ENCODE measurements around the gene TTLL12. TPM values are rescaled to one million over a fixed set of nuclear protein-coding genes. Genes with fewer than 3 reads are reported as not detected.
A peak's percentile ranks its signal among the peaks of the same experiment; 100 is the strongest.

Gene TTLL12
- total RNA-seq, 1 donor from 2014 or later = 15.1 TPM

GRCh38 chr22:43152357-43153071 lies 34.4 kb downstream of the TTLL12 start:
- TF ChIP-seq CTCF (IDR thresholded peaks at IDR 0.05; ENCODE audit: unreplicated experiment) = no peak
- peaks cover 12% of the 10 kb centered on the region for H3K4me1 Mint-ChIP-seq (ENCODE audit: unreplicated experiment)
- no peak overlapping the region for H3K27ac Mint-ChIP-seq (ENCODE audit: unreplicated experiment)
- no peaks in the 10 kb centered on the region for H3K9me3 Mint-ChIP-seq (ENCODE audit: unreplicated experiment)
- DNase-seq (ENCODE audit: low spot score) = no peak
- peak overlapping the region; percentile 65 for H3K4me3 Mint-ChIP-seq (ENCODE audit: unreplicated experiment)
- H3K36me3 Mint-ChIP-seq (ENCODE audit: low read depth, unreplicated experiment) = no peaks in the 10 kb centered on the region
- H3K27me3 Mint-ChIP-seq (ENCODE audit: unreplicated experiment) = peaks cover 7% of the 10 kb centered on the region

GRCh38 chr22:43152003-43152356 lies 35.0 kb downstream of the TTLL12 start:
- H3K27ac Mint-ChIP-seq (ENCODE audit: unreplicated experiment) = no peak overlapping the region
- H3K9me3 Mint-ChIP-seq (ENCODE audit: unreplicated experiment) = no peaks in the 10 kb centered on the region
- DNase-seq (ENCODE audit: low spot score) = no peak
- H3K27me3 Mint-ChIP-seq (ENCODE audit: unreplicated experiment) = peaks cover 7% of the 10 kb centered on the region
- no peak for TF ChIP-seq CTCF (IDR thresholded peaks at IDR 0.05; ENCODE audit: unreplicated experiment)
- peaks cover 12% of the 10 kb centered on the region for H3K4me1 Mint-ChIP-seq (ENCODE audit: unreplicated experiment)
- H3K36me3 Mint-ChIP-seq (ENCODE audit: low read depth, unreplicated experiment) = no peaks in the 10 kb centered on the region
- H3K4me3 Mint-ChIP-seq (ENCODE audit: unreplicated experiment) = no peak overlapping the region

GRCh38 chr22:43151251-43152002 lies 35.5 kb downstream of the TTLL12 start, which contains the start of gene TSPO:
Gene TSPO, plus strand, starts transcription at chr22:43151559. Its CDS starts 7,680 bp downstream, at chr22:43159239.
- TF ChIP-seq CTCF (IDR thresholded peaks at IDR 0.05; ENCODE audit: unreplicated experiment) = no peak
- H3K27me3 Mint-ChIP-seq (ENCODE audit: unreplicated experiment) = peaks cover 7% of the 10 kb centered on the region
- H3K4me3 Mint-ChIP-seq (ENCODE audit: unreplicated experiment) = peak within 1 kb of the TSS; percentile 90
- H3K9me3 Mint-ChIP-seq (ENCODE audit: unreplicated experiment) = no peaks in the 10 kb centered on the region
- H3K27ac Mint-ChIP-seq (ENCODE audit: unreplicated experiment) = no peak within 1 kb of the TSS
- H3K4me1 Mint-ChIP-seq (ENCODE audit: unreplicated experiment) = peaks cover 12% of the 10 kb centered on the region
- DNase-seq (ENCODE audit: low spot score) = peak; percentile 53
- no peaks in the 10 kb centered on the region for H3K36me3 Mint-ChIP-seq (ENCODE audit: low read depth, unreplicated experiment)

- H3K36me3 Mint-ChIP-seq (ENCODE audit: low read depth, unreplicated experiment) = no peaks in the 10 kb centered on the region
- H3K9me3 Mint-ChIP-seq (ENCODE audit: unreplicated experiment) = no peaks in the 10 kb centered on the region
- peaks cover 7% of the 10 kb centered on the region for H3K27me3 Mint-ChIP-seq (ENCODE audit: unreplicated experiment)
- DNase-seq (ENCODE audit: low spot score) = no peak
- no peak for TF ChIP-seq CTCF (IDR thresholded peaks at IDR 0.05; ENCODE audit: unreplicated experiment)
- H3K27ac Mint-ChIP-seq (ENCODE audit: unreplicated experiment) = no peak overlapping the region
- peaks cover 12% of the 10 kb centered on the region for H3K4me1 Mint-ChIP-seq (ENCODE audit: unreplicated experiment)
- H3K4me3 Mint-ChIP-seq (ENCODE audit: unreplicated experiment) = peak overlapping the region; percentile 90
Observed at GRCh38 chr22:43150731-43151206, 36.2 kb downstream of the TTLL12 start.

GRCh38 chr22:43148581-43148980 lies 38.4 kb downstream of the TTLL12 start:
- no peak for TF ChIP-seq CTCF (IDR thresholded peaks at IDR 0.05; ENCODE audit: unreplicated experiment)
- H3K9me3 Mint-ChIP-seq (ENCODE audit: unreplicated experiment) = no peaks in the 10 kb centered on the region
- H3K36me3 Mint-ChIP-seq (ENCODE audit: low read depth, unreplicated experiment) = no peaks in the 10 kb centered on the region
- H3K4me1 Mint-ChIP-seq (ENCODE audit: unreplicated experiment) = peaks cover 12% of the 10 kb centered on the region
- peaks cover 5% of the 10 kb centered on the region for H3K27me3 Mint-ChIP-seq (ENCODE audit: unreplicated experiment)
- no peak overlapping the region for H3K4me3 Mint-ChIP-seq (ENCODE audit: unreplicated experiment)
- DNase-seq (ENCODE audit: low spot score) = no peak
- H3K27ac Mint-ChIP-seq (ENCODE audit: unreplicated experiment) = no peak overlapping the region

All from endothelial cell (in vitro differentiated cells).